Panc1 (cell line): ENCODE measurements around the gene SPTA1.

Experiments used
- POLR2AphosphoS5 ChIP-seq: IDR thresholded peaks from 2 replicates; pipeline ENCODE4 v1.6.1; 2012; ENCODE audit warnings: mild to moderate bottlenecking, low read depth, low read length, moderate library complexity
- REST ChIP-seq, 2 experiments: IDR thresholded peaks; 2 replicates each; pipeline ENCODE4 v1.6.1; 2011 to 2012; ENCODE audit warnings: low read depth in 2 of 2, control low read depth in 1 of 2, low read length in 1 of 2, mild to moderate bottlenecking in 1 of 2, moderate library complexity in 1 of 2; ENCODE audit not compliant: insufficient read depth in 1 of 2
- SIN3A ChIP-seq: IDR thresholded peaks from 2 replicates; pipeline ENCODE4 v1.6.1; 2012; ENCODE audit warnings: low read depth, mild to moderate bottlenecking, low read length, moderate library complexity, borderline replicate concordance; ENCODE audit not compliant: insufficient read depth
- TCF7L2 ChIP-seq: IDR thresholded peaks from 2 replicates; pipeline ENCODE4 v1.6.1; 2011; ENCODE audit warnings: mild to moderate bottlenecking, low read depth, low read length, inconsistent platforms
- TF ChIP-seq, protein P1 (sequence below): fragments of 450-650 bp; IDR thresholded peaks from 2 replicates; pipeline ENCODE4 v1.5.1; 2017; ENCODE audit warnings: mild to moderate bottlenecking

- TF ChIP-seq, protein P1, sequence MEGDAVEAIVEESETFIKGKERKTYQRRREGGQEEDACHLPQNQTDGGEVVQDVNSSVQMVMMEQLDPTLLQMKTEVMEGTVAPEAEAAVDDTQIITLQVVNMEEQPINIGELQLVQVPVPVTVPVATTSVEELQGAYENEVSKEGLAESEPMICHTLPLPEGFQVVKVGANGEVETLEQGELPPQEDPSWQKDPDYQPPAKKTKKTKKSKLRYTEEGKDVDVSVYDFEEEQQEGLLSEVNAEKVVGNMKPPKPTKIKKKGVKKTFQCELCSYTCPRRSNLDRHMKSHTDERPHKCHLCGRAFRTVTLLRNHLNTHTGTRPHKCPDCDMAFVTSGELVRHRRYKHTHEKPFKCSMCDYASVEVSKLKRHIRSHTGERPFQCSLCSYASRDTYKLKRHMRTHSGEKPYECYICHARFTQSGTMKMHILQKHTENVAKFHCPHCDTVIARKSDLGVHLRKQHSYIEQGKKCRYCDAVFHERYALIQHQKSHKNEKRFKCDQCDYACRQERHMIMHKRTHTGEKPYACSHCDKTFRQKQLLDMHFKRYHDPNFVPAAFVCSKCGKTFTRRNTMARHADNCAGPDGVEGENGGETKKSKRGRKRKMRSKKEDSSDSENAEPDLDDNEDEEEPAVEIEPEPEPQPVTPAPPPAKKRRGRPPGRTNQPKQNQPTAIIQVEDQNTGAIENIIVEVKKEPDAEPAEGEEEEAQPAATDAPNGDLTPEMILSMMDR: no peak
- no peak for TF ChIP-seq POLR2AphosphoS5
- TF ChIP-seq SIN3A: no peak
- TF ChIP-seq TCF7L2: no peak
- no peak for TF ChIP-seq REST (IDR thresholded peaks at IDR 0.05; ENCODE audit: insufficient read depth in 1 of 2, low read depth in 2 of 2, low read length in 1 of 2)
Measured at GRCh38 chr1:158681606-158682005, 4.9 kb downstream of the SPTA1 start.
